Natural killer cell treated with Interleukin-12 subunit alpha and Interleukin-12 subunit beta and Interleukin-15 and Interleukin-18, amount 100 ng/mL, for 72 hours (primary cell): Measurements from ENCODE around the gene LEMD1. TPM values are rescaled to one million over a fixed set of nuclear protein-coding genes. Genes with fewer than 3 reads are reported as not detected.

Experiments used
- ATAC-seq, 2 donors: fragments of 150-1000 bp; cut with Tn5 transposase in 1 of 2; sonication (Bioruptor Pico), chemical (Tn5 transposase) in 1 of 2; 2 replicates each; pipeline ENCODE4 v1.10.0; 2021
- DNase-seq: peaks from one replicate; pipeline ENCODE4 v3.0.0; 2022; ENCODE audit warnings: low spot score
- H3K27ac Mint-ChIP-seq, 2 donors: 1 replicate in 1 of 2; 2 replicates in 1 of 2; pipeline ENCODE4 v1.8.0; 2022; ENCODE audit warnings: mixed read lengths in 2 of 2, mild to moderate bottlenecking in 1 of 2, moderate library complexity in 1 of 2
- H3K27me3 Mint-ChIP-seq, 2 donors: 1 replicate in 1 of 2; 2 replicates in 1 of 2; pipeline ENCODE4 v1.8.0; 2022; ENCODE audit warnings: mixed read lengths in 2 of 2
- H3K36me3 Mint-ChIP-seq: one replicate; pipeline ENCODE4 v1.8.0; 2022; ENCODE audit warnings: mixed read lengths
- H3K4me1 Mint-ChIP-seq, 2 donors: 1 replicate in 1 of 2; 2 replicates in 1 of 2; pipeline ENCODE4 v1.8.0; 2022; ENCODE audit warnings: low read depth in 2 of 2, mixed read lengths in 2 of 2, mild to moderate bottlenecking in 1 of 2
- H3K4me3 Mint-ChIP-seq: one replicate; pipeline ENCODE4 v1.8.0; 2022; ENCODE audit warnings: mixed read lengths
- H3K9me3 Mint-ChIP-seq: 2 replicates; pipeline ENCODE4 v1.8.0; 2022; ENCODE audit warnings: mixed read lengths
- total RNA-seq, 2 donors: library from RNA; stranded (reverse); gene quantifications; one replicate each; pipeline ENCODE4 v1.2.3, GENCODE V29; 2022

LEMD1 gene
- total RNA-seq, 2 donors from 2014 or later: not detected

DNA sequence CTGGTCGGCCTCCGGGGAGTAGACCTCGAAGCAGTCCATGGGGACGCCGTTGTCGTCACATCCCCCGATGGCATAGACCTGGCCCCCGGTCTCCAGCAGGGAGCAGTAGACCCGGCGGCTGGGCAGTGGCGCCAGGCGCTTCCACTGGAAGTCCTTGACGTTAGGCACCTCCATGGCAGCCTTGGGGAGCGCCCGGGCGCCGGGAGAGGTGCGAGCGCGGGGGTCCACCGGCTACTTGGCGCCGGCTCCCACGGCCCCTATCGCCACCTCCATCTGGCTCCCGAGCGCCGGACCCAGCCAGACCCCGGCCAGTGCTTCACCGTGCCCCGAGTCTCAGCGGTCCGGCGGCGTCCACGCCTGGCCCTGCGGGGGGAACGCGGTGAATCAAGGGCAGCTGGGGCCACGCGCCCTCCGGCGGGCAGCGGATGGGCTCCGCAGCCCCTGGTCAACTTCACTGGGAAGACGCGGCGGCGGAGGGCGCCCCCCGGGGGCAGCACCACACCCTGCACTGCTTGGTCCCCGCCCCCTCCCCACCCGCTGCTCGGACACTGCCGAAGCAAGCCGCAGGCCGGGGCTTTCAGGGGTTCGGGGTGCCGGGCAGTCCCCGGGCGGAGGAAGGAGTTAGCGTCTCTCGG lies 78.3 kb downstream of the LEMD1 start:
- Mint-ChIP-seq H3K36me3 (no peaks in the 10 kb centered on the region), H3K4me3 (no peak overlapping the region), H3K27me3 (peaks cover 27 to 39% of the 10 kb centered on the region in 2 donors), H3K27ac (no peak overlapping the region), H3K9me3 (no peaks in the 10 kb centered on the region), H3K4me1 (peaks cover 13 to 28% of the 10 kb centered on the region in 2 donors)
- peak in 1 of 2 donors; percentile 16 for ATAC-seq
- DNase-seq: peak; percentile 62

DNA sequence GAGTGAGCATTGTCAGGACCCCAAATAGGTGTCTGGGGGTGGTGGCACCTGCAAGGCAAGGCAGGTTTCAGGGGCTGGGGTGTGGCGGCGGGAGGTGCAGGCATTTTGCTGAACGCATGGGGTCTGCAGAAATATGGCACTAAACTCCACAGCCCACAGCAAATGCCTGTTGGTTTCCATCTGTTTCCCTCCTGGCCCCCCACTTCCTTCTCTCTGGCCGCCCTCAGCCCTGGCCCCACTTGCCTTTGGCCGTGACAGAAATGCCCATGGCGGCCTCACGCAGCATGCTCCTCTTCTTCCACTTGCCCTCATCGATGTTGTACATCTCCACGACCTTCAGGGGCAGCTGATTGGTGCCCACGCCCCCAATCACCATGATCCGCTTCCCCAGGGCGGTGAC lies 78.9 kb downstream of the LEMD1 start:
- ATAC-seq: no peak
- H3K36me3 Mint-ChIP-seq: no peaks in the 10 kb centered on the region
- H3K4me3 Mint-ChIP-seq: no peak overlapping the region
- H3K4me1 Mint-ChIP-seq: peaks cover 13 to 29% of the 10 kb centered on the region in 2 donors
- DNase-seq: no peak
- no peak overlapping the region for H3K27ac Mint-ChIP-seq
- no peaks in the 10 kb centered on the region for H3K9me3 Mint-ChIP-seq
- peaks cover 28 to 39% of the 10 kb centered on the region in 2 donors for H3K27me3 Mint-ChIP-seq

DNA sequence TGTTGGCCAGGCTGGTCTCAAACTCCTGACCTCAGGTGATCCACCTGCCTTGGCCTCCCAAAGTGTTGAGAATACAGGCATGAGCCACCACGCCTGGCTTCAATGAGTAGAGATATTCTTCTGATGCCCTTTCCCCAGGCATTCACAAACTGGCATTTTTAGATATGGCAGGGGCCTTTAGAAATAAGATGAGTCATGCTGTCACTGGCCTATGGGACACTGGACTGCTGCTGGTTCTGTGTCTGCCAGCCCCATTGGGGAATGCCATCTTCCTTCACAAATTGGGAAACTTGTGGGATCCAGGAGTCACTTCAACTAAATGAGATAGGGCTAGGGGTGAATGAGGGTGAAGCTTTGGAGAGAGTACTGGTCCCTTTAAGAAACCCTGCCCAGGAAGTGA lies 81.2 kb downstream of the LEMD1 start:
- no peak overlapping the region for H3K4me3 Mint-ChIP-seq
- peaks cover 23 to 41% of the 10 kb centered on the region in 2 donors for H3K27me3 Mint-ChIP-seq
- DNase-seq (no peak), ATAC-seq (no peak)
- peaks cover 13 to 29% of the 10 kb centered on the region in 2 donors for H3K4me1 Mint-ChIP-seq
- no peaks in the 10 kb centered on the region for H3K9me3 Mint-ChIP-seq
- H3K36me3 Mint-ChIP-seq: no peaks in the 10 kb centered on the region
- H3K27ac Mint-ChIP-seq: no peak overlapping the region

DNA sequence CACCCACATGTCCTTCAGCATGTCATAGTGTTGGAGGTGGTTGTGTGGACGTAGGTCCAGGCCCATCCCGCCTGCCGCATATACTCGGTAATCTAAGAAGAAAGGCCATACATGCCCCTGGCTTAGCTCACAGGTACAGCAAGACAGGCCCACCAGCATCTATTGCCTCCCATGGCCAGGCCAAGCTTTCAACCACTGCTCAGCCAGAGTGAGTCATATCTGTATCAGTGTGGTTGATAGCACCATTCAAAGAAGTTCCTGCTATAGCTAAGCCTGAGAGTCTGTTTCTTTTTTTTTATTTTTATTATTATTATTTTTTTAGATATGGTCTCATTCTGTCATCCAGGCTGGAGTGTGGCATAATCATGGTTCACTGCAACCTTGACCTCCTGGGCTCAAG lies 82.1 kb downstream of the LEMD1 start:
- no peaks in the 10 kb centered on the region for H3K9me3 Mint-ChIP-seq
- peaks cover 12 to 27% of the 10 kb centered on the region in 2 donors for H3K4me1 Mint-ChIP-seq
- no peak overlapping the region for H3K27ac Mint-ChIP-seq
- ATAC-seq (peak; percentile 82 to 89), DNase-seq (no peak)
- peaks cover 21 to 32% of the 10 kb centered on the region in 2 donors for H3K27me3 Mint-ChIP-seq
- peak overlapping the region; percentile 55 for H3K4me3 Mint-ChIP-seq
- no peaks in the 10 kb centered on the region for H3K36me3 Mint-ChIP-seq

DNA sequence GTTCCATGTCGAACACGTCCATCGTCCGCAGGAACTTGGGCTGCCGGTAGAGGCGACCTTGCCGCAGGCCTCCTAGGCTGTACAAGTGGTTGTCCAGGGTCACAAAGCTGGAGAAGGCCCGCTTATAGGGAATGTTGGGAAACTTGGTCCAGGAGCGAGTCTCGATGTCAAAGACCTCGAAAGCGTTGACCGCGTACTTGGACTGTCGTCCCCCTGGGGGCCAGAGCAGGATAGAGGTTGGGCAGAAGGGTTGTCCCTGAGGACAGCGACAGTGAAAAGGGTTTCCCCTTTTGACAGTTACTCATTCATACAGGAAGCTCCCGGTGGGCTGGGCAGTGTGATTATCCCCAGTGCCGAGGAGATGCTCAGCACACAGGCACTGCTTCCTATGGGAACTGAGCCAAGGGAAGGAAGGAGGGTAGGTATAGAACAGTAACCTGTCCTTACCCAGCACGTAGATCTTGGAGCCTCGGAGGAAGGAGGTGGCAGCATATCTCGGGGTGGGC lies 82.6 kb downstream of the LEMD1 start:
- ATAC-seq: peak; percentile 50 to 52
- Mint-ChIP-seq H3K4me1 (peaks cover 8 to 23% of the 10 kb centered on the region in 2 donors), H3K27me3 (peaks cover 16 to 27% of the 10 kb centered on the region in 2 donors), H3K36me3 (no peaks in the 10 kb centered on the region), H3K4me3 (peak overlapping the region; percentile 55), H3K27ac (no peak overlapping the region), H3K9me3 (no peaks in the 10 kb centered on the region)
- no peak for DNase-seq

DNA sequence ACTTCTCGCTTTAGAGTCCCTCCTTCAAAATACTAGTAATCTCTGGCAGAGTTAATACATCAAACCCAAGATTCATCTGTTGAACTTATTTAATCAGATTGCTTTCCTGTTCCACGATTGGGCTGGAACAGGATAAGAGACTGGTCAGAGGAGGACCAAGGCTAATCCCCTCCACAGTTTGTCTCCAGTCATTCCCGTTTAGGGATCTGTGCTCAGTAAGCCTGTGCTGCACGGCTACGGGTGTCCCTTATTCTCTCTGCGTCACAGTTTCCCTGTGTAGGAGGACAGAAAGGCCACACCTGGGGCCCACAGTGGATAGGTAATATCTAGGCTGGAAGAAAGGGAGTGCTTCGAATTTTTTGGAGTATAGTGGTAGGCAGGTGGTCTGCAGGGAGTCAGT lies 83.8 kb downstream of the LEMD1 start:
- no peak for ATAC-seq
- Mint-ChIP-seq H3K9me3 (no peaks in the 10 kb centered on the region), H3K27ac (no peak overlapping the region), H3K4me1 (peaks cover 7 to 21% of the 10 kb centered on the region in 2 donors), H3K27me3 (peaks cover 17 to 26% of the 10 kb centered on the region in 2 donors), H3K4me3 (no peak overlapping the region), H3K36me3 (no peaks in the 10 kb centered on the region)
- DNase-seq: no peak

DNA sequence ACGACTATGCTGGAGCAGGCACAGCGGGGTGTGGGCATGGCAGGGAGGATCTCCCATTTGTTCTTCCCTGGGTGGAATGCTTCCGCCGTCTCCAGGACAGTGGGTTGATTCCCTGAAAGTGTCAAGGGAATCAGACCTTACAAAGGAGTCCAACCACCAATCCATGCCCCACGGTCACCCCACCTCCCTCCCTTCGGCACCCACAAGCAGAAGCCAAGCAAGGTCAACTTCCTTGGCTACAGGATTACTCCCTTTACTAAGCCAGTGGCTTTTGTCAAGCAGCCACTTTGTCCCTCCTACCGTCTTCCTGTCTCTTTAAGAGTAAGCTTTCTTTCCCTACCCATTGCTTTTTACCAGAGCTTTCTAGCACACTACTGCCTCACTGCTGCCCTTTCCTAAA lies 84.4 kb downstream of the LEMD1 start:
- H3K36me3 Mint-ChIP-seq: no peaks in the 10 kb centered on the region
- DNase-seq (no peak), ATAC-seq (no peak)
- peaks cover 14 to 20% of the 10 kb centered on the region in 2 donors for H3K27me3 Mint-ChIP-seq
- no peak overlapping the region for H3K27ac Mint-ChIP-seq
- peaks cover 7 to 18% of the 10 kb centered on the region in 2 donors for H3K4me1 Mint-ChIP-seq
- H3K9me3 Mint-ChIP-seq: no peaks in the 10 kb centered on the region
- no peak overlapping the region for H3K4me3 Mint-ChIP-seq

DNA sequence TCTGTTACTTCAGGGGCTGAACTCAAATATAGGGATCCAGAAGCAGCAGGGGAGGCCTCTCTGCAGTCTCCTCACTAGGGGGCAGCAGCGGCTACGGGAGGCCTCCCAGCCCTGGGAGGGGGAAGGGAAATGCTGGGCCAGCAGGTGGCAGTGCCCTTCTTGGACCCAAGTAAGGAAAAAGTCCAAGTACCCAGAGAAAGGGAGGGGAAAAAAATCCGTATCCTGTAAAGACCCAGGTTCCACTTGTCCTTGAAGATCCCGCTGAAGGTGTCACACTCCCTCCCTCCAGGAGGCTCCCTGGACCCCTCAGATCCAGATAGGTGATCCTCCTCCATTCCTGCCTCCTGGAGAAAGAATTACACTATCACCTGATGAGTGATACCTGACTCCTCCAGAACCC lies 86.2 kb downstream of the LEMD1 start:
- H3K9me3 Mint-ChIP-seq: no peaks in the 10 kb centered on the region
- no peak overlapping the region for H3K27ac Mint-ChIP-seq
- H3K36me3 Mint-ChIP-seq: no peaks in the 10 kb centered on the region
- peaks cover 7 to 13% of the 10 kb centered on the region in 2 donors for H3K4me1 Mint-ChIP-seq
- ATAC-seq: peak; percentile 64 to 81
- H3K4me3 Mint-ChIP-seq: no peak overlapping the region
- peaks cover 7 to 12% of the 10 kb centered on the region in 2 donors for H3K27me3 Mint-ChIP-seq
- peak; percentile 81 for DNase-seq

DNA sequence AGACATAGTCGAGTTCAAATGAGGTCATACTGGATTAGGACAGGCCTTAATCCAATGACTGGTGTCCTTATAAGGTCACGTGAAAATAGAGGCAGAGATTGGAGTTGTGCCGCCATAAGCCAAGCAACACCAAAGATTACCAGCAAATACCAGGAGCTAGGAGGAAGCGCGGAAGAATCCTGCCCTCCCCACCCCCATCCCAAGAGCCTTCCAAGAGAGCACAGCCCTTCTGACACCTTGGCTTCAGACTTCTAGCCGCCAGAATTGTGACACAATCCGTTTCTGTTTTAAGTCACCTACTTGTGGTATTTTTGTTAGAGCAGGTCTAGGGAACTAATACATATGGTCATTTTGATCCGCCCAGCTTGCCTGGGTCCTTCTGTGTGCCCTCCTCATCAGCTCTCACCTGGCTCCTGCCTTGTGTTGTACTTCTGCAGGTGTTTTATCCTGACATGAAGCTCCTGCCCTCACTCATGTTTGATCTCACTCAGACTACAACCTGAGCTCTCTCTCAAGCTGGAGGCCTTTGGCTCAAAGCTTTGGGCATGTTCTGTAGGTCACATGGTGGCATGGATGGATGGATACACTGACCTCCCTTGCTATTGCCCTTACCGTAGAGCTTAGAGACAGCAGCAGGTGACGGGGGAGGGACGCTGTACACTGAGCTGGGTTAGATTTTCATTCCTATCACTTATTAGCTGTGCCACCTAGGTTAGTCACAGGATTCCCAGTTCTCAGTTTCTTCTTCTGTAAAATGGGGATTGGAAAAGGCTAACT lies 89.7 kb downstream of the LEMD1 start:
- no peak overlapping the region for H3K27ac Mint-ChIP-seq
- no peaks in the 10 kb centered on the region for H3K36me3 Mint-ChIP-seq
- H3K4me3 Mint-ChIP-seq: no peak overlapping the region
- no peaks in the 10 kb centered on the region for H3K4me1 Mint-ChIP-seq
- peaks cover 10 to 24% of the 10 kb centered on the region in 2 donors for H3K27me3 Mint-ChIP-seq
- ATAC-seq: no peak
- H3K9me3 Mint-ChIP-seq: no peaks in the 10 kb centered on the region
- DNase-seq: no peak

Other genes with a start within 250 kb of the LEMD1 start
- 10 to 100 TPM; 15.8 to 31.6 TPM for gene DSTYK, start 210.4 kb downstream of the LEMD1 start, total RNA-seq
- gene TMCC2, start 194.1 kb downstream of the LEMD1 start, total RNA-seq: 10 to 100 TPM; 24.0 to 28.8 TPM
- 1 to 10 TPM; 1.0 to 2.5 TPM for gene NUAK2, start 100.3 kb downstream of the LEMD1 start, total RNA-seq
- gene KLHDC8A, start 65.1 kb downstream of the LEMD1 start, total RNA-seq: not detected
- not detected for gene BLACAT1, start 34.0 kb upstream of the LEMD1 start, total RNA-seq
- under 1 TPM; 0.28 to 0.71 TPM for gene CDK18, start 82.6 kb upstream of the LEMD1 start, total RNA-seq
- 10 to 100 TPM; 78.7 to 97.8 TPM for gene ELK4, start 210.0 kb upstream of the LEMD1 start, total RNA-seq